Panc1 (cell line): Measurements from ENCODE around the gene ASTN2. TPM values are rescaled to one million over a fixed set of nuclear protein-coding genes. Genes with fewer than 3 reads are reported as not detected.

Experiments
- ATAC-seq: fragments of 200-7000 bp; cut with Tn5 transposase; 2 replicates; pipeline ENCODE4 v1.9.1; 2020; ENCODE audit warnings: mild to moderate bottlenecking, moderate library complexity
- BruUV-seq: library from RNA; stranded (reverse); fragments of 400-500 nt; replicated peaks from 2 replicates; lab custom pipeline; 2021; lab: Mats Ljungman, UMichigan
- CTCF ChIA-PET: fragments of 300-600 bp; sonication (Branson Sonifier 250); formaldehyde crosslinking; loops from one replicate; lab custom pipeline; 2022; ENCODE audit warnings: antibody characterized with exemption; lab: Charles Lee
- POLR2A ChIA-PET: fragments of 300-600 bp; sonication (Branson Sonifier 250); formaldehyde crosslinking; loops from one replicate; lab custom pipeline; 2022; ENCODE audit warnings: antibody characterized with exemption; lab: Charles Lee
- DNase-seq: peaks from one replicate; pipeline ENCODE4 v3.0.0-alpha.2; 2010; ENCODE audit warnings: low read depth, low spot score
- H3K27ac ChIP-seq: 2 replicates; pipeline ENCODE4 v1.5.1; 2011; ENCODE audit warnings: mild to moderate bottlenecking, low read length, inconsistent platforms
- H3K27me3 ChIP-seq: fragments of 200-500 bp; sonication (Bioruptor generic); 2 replicates; pipeline ENCODE4 v1.6.0; 2014; ENCODE audit warnings: low read length, inconsistent platforms; ENCODE audit not compliant: control insufficient read depth, insufficient read depth
- H3K36me3 ChIP-seq: fragments of 200-500 bp; sonication (Bioruptor generic); 2 replicates; pipeline ENCODE4 v1.5.1; 2014; ENCODE audit warnings: inconsistent platforms, mild to moderate bottlenecking, low read length, moderate library complexity; ENCODE audit not compliant: control insufficient read depth, insufficient read depth
- H3K4me1 ChIP-seq: 2 replicates; pipeline ENCODE4 v1.5.1; 2011; ENCODE audit warnings: inconsistent platforms, mild to moderate bottlenecking, low read length, moderate library complexity; ENCODE audit not compliant: control insufficient read depth, insufficient read depth
- H3K4me3 ChIP-seq, 2 experiments: 2 replicates each; pipeline ENCODE4 v1.5.1; 2011 to 2012; ENCODE audit warnings: low read depth in 2 of 2, low read length in 2 of 2, mild to moderate bottlenecking in 2 of 2, inconsistent platforms in 1 of 2, moderate library complexity in 1 of 2
- H3K9me3 ChIP-seq: fragments of 200-500 bp; sonication (Bioruptor generic); 2 replicates; pipeline ENCODE4 v1.5.1; 2014; ENCODE audit warnings: low read depth, mild to moderate bottlenecking, inconsistent platforms, low read length, moderate library complexity; ENCODE audit not compliant: control insufficient read depth, insufficient read depth
- POLR2AphosphoS5 ChIP-seq: IDR thresholded peaks from 2 replicates; pipeline ENCODE4 v1.6.1; 2012; ENCODE audit warnings: mild to moderate bottlenecking, low read depth, low read length, moderate library complexity
- SIN3A ChIP-seq: IDR thresholded peaks from 2 replicates; pipeline ENCODE4 v1.6.1; 2012; ENCODE audit warnings: low read depth, mild to moderate bottlenecking, low read length, moderate library complexity, borderline replicate concordance; ENCODE audit not compliant: insufficient read depth
- TCF7L2 ChIP-seq: IDR thresholded peaks from 2 replicates; pipeline ENCODE4 v1.6.1; 2011; ENCODE audit warnings: mild to moderate bottlenecking, low read depth, low read length, inconsistent platforms
- in situ Hi-C: cut with HindIII; loops from 2 replicates; pipeline ENCODE4 v1.10.0; 2016; ENCODE audit warnings: low sequenced_read_pairs, low pct_unique_long_range_greater_than_20kb
- intact Hi-C: fragments of 100-400 bp; cut with micrococcal nuclease; formaldehyde crosslinking; loops from one replicate; pipeline ENCODE4 v1.10.0; 2022; ENCODE audit not compliant: unreplicated experiment
- total RNA-seq: library from RNA; stranded (reverse); gene quantifications from one replicate; pipeline ENCODE4 v1.2.1, GENCODE V29; 2021; ENCODE audit not compliant: unreplicated experiment
- TF ChIP-seq, protein P1 (sequence below), 2 experiments: IDR thresholded peaks; 2 replicates each; pipeline ENCODE4 v1.6.1; 2011 to 2012; ENCODE audit warnings: low read depth in 2 of 2, control low read depth in 1 of 2, low read length in 1 of 2, mild to moderate bottlenecking in 1 of 2, moderate library complexity in 1 of 2; ENCODE audit not compliant: insufficient read depth in 1 of 2
- TF ChIP-seq, protein P2 (sequence below): fragments of 450-650 bp; IDR thresholded peaks from 2 replicates; pipeline ENCODE4 v1.5.1; 2017; ENCODE audit warnings: mild to moderate bottlenecking

The ASTN2 gene
- total RNA-seq, 1 experiment from 2014 or later, result 3.9 TPM

DNA sequence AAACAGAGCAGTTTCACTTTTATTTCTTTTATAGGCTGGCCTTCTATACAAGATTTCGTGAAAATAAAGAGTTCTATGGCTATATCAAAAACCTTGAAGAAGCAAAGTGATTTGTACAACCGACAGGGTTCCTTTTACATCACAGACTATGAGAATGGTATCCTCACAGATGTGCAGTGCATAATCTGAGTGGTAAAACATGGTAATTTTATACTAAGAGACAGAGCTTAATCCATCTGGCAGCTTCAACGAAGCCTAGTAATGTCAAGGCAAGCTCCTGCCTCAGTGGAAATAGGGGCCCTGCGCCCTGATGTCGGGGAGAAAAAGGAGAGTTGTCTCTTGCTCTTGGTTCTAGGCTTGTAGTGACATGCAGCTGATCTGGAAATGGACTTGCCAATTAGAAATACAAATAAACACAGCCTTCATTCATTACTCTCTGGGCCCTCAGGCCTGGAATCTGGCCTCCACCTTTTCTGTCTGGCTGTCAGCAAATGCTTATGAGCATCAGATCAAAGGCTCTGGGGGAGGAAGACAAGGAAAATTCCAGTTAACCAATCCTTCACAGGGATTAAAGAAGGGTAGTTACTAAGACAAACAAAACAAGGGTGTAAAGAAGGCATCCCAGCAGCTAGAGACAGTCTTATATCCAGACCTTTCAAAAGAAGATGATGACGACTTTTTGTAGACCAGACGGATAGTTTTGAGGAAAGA, 761.4 kb downstream of the ASTN2 start:
- in situ Hi-C loops (no loop called here), intact Hi-C loops (no loop called here)
- H3K4me3 ChIP-seq, result no peak overlapping the region
- H3K9me3 ChIP-seq, result no peaks in the 10 kb centered on the region
- CTCF ChIA-PET, result no interaction called here
- no peaks in the 10 kb centered on the region; the same call in 1 of the 2 replicates for H3K4me1 ChIP-seq
- no peak for TF ChIP-seq POLR2AphosphoS5
- TF ChIP-seq SIN3A, result no peak
- TF ChIP-seq TCF7L2, result no peak
- TF ChIP-seq, protein P1, sequence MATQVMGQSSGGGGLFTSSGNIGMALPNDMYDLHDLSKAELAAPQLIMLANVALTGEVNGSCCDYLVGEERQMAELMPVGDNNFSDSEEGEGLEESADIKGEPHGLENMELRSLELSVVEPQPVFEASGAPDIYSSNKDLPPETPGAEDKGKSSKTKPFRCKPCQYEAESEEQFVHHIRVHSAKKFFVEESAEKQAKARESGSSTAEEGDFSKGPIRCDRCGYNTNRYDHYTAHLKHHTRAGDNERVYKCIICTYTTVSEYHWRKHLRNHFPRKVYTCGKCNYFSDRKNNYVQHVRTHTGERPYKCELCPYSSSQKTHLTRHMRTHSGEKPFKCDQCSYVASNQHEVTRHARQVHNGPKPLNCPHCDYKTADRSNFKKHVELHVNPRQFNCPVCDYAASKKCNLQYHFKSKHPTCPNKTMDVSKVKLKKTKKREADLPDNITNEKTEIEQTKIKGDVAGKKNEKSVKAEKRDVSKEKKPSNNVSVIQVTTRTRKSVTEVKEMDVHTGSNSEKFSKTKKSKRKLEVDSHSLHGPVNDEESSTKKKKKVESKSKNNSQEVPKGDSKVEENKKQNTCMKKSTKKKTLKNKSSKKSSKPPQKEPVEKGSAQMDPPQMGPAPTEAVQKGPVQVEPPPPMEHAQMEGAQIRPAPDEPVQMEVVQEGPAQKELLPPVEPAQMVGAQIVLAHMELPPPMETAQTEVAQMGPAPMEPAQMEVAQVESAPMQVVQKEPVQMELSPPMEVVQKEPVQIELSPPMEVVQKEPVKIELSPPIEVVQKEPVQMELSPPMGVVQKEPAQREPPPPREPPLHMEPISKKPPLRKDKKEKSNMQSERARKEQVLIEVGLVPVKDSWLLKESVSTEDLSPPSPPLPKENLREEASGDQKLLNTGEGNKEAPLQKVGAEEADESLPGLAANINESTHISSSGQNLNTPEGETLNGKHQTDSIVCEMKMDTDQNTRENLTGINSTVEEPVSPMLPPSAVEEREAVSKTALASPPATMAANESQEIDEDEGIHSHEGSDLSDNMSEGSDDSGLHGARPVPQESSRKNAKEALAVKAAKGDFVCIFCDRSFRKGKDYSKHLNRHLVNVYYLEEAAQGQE (IDR thresholded peaks at IDR 0.05; ENCODE audit: insufficient read depth in 1 of 2, low read depth in 2 of 2, low read length in 1 of 2), result no peak
- TF ChIP-seq, protein P2, sequence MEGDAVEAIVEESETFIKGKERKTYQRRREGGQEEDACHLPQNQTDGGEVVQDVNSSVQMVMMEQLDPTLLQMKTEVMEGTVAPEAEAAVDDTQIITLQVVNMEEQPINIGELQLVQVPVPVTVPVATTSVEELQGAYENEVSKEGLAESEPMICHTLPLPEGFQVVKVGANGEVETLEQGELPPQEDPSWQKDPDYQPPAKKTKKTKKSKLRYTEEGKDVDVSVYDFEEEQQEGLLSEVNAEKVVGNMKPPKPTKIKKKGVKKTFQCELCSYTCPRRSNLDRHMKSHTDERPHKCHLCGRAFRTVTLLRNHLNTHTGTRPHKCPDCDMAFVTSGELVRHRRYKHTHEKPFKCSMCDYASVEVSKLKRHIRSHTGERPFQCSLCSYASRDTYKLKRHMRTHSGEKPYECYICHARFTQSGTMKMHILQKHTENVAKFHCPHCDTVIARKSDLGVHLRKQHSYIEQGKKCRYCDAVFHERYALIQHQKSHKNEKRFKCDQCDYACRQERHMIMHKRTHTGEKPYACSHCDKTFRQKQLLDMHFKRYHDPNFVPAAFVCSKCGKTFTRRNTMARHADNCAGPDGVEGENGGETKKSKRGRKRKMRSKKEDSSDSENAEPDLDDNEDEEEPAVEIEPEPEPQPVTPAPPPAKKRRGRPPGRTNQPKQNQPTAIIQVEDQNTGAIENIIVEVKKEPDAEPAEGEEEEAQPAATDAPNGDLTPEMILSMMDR, result no peak
- BruUV-seq, result no TSS peak
- POLR2A ChIA-PET, result no interaction called here
- no peaks in the 10 kb centered on the region for H3K36me3 ChIP-seq
- no peak for DNase-seq
- no peaks in the 10 kb centered on the region for H3K27me3 ChIP-seq
- H3K27ac ChIP-seq, result no peak overlapping the region
- ATAC-seq, result no peak

DNA sequence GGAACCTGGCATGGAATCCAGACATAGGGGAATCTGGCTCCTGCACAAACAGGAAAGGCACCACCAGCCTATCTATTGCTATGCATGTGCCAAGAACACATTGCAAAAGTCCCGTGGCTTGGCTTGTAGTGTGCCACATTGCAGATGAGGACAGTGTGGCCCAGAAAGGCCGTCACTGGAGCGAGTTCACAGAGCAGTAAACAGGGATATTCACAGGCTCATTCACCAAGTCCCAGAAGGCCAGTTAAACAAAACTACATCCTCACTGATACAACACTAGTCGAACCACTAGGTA, 767.4 kb downstream of the ASTN2 start:
- in situ Hi-C loops (no loop called here), intact Hi-C loops (loop anchor here (10.0 kb wide), 1 partner anchor 53 kb away; no protein-coding TSS in a partner anchor)
- H3K27me3 ChIP-seq, result no peaks in the 10 kb centered on the region
- no peaks in the 10 kb centered on the region for H3K4me1 ChIP-seq
- BruUV-seq, result no TSS peak
- H3K27ac ChIP-seq, result no peak overlapping the region
- CTCF ChIA-PET, result no interaction called here
- no peak overlapping the region for H3K4me3 ChIP-seq
- no peak; the same call in 1 of the 2 replicates for ATAC-seq
- TF ChIP-seq POLR2AphosphoS5 (no peak), SIN3A (no peak), TCF7L2 (no peak)
- TF ChIP-seq, protein P1 (IDR thresholded peaks at IDR 0.05; ENCODE audit: insufficient read depth in 1 of 2, low read depth in 2 of 2, low read length in 1 of 2), result no peak
- TF ChIP-seq, protein P2, result peak; percentile 23; the same call in 1 of the 2 replicates
- H3K36me3 ChIP-seq, result no peaks in the 10 kb centered on the region
- no peak for DNase-seq
- POLR2A ChIA-PET, result no interaction called here
- no peaks in the 10 kb centered on the region for H3K9me3 ChIP-seq
